Spinal cord (tissue), 10 donors: ENCODE measurements around the gene ZNF595. TPM values are rescaled to one million over a fixed set of nuclear protein-coding genes. Genes with fewer than 3 reads are reported as not detected.
"Not testable (repeated sequence)": the region's sequence is repeated elsewhere in the genome, so short reads cannot be mapped to it uniquely, and the experiment has no call there.

ENCODE experiments used
- DNase-seq, 6 donors: peaks; one replicate each; pipeline versions ENCODE4 v3.0.0 to v3.0.0-alpha.2; 2013 to 2015; ENCODE audit warnings: low spot score in 6 of 6, low read depth in 4 of 6
- H3K27ac ChIP-seq: one replicate; pipeline ENCODE4 v1.5.1; 2013; ENCODE audit warnings: low read depth, low read length, control low read depth
- H3K27me3 ChIP-seq: one replicate; pipeline ENCODE4 v1.6.1; 2013; ENCODE audit warnings: low read length; ENCODE audit not compliant: control insufficient read depth, insufficient read depth
- H3K36me3 ChIP-seq: one replicate; pipeline ENCODE4 v1.6.1; 2013; ENCODE audit warnings: low read length; ENCODE audit not compliant: control insufficient read depth, insufficient read depth
- H3K4me1 ChIP-seq: one replicate; pipeline ENCODE4 v1.6.1; 2013; ENCODE audit warnings: low read length; ENCODE audit not compliant: control insufficient read depth, insufficient read depth
- H3K4me3 ChIP-seq: one replicate; pipeline ENCODE4 v1.5.1; 2013; ENCODE audit warnings: low read depth, low read length, control low read depth
- H3K9me3 ChIP-seq: one replicate; pipeline ENCODE4 v1.6.1; 2013; ENCODE audit warnings: low read length; ENCODE audit not compliant: control insufficient read depth, insufficient read depth
- WGBS: methylation state at CpG from one replicate; pipeline ENCODE4 v1.1.5; 2013; ENCODE audit warnings: missing lambda C conversion rate; ENCODE audit not compliant: insufficient coverage; 5-methylcytosine and 5-hydroxymethylcytosine counted together
- polyA plus RNA-seq, 2 donors: library from polyadenylated mRNA; unstranded; fragments of 120-200 nt; gene quantifications; one replicate each; pipeline ENCODE4 v1.2.1, GENCODE V29; 2013; ENCODE audit not compliant: insufficient read length in 2 of 2
- total RNA-seq, 2 donors: library from RNA; depleted of rRNA in 1 of 2; stranded (reverse); fragments of 120-200 nt in 1 of 2; fragments of >200 nt in 1 of 2; gene quantifications; one replicate each; pipeline versions ENCODE4 v1.2.3 to v1.2.4, GENCODE V29; 2013 to 2014
- donor health status: healthy.

ZNF595 gene
- total and polyA plus RNA-seq, 4 donors = 11.8 to 36.8 (median 20.8) TPM

GRCh38 chr4:71830-72229, 18.7 kb downstream of the ZNF595 start:
- no peak for DNase-seq
- no peaks in the 10 kb centered on the region for H3K4me1 ChIP-seq
- H3K4me3 ChIP-seq = no peak overlapping the region
- H3K36me3 ChIP-seq = no peaks in the 10 kb centered on the region
- no CpG with 5 or more reads among the region's 1 CpG for WGBS
- peaks cover 28% of the 10 kb centered on the region for H3K9me3 ChIP-seq
- H3K27ac ChIP-seq = no peak overlapping the region
- H3K27me3 ChIP-seq = no peaks in the 10 kb centered on the region

GRCh38 chr4:85951-86350, 32.8 kb downstream of the ZNF595 start:
- no peaks in the 10 kb centered on the region for H3K36me3 ChIP-seq
- H3K9me3 ChIP-seq = peaks cover 51% of the 10 kb centered on the region

GRCh38 chr4:86559-87324, 33.6 kb downstream of the ZNF595 start:
- peaks cover 51% of the 10 kb centered on the region for H3K9me3 ChIP-seq
- 100% methylated on average over 3 of the region's 7 CpGs for WGBS
- H3K4me1 ChIP-seq, H3K27ac ChIP-seq, H3K4me3 ChIP-seq, DNase-seq, H3K27me3 ChIP-seq, H3K36me3 ChIP-seq: not testable (repeated sequence)

More at GRCh38 chr4:85951-86350, 32.8 kb downstream of the ZNF595 start:
- WGBS = no CpG with 5 or more reads among the region's 3 CpGs
- H3K4me1 ChIP-seq = no peaks in the 10 kb centered on the region
- no peaks in the 10 kb centered on the region for H3K27me3 ChIP-seq
- no peak overlapping the region for H3K4me3 ChIP-seq
- DNase-seq = no peak
- H3K27ac ChIP-seq = no peak overlapping the region

GRCh38 chr4:98386-98785, 45.3 kb downstream of the ZNF595 start:
- DNase-seq = no peak
- Histone ChIP-seq H3K9me3 (peaks cover 10% of the 10 kb centered on the region), H3K27ac (no peak overlapping the region), H3K27me3 (no peaks in the 10 kb centered on the region), H3K4me3 (no peak overlapping the region), H3K36me3 (no peaks in the 10 kb centered on the region), H3K4me1 (no peaks in the 10 kb centered on the region)
- no CpG with 5 or more reads among the region's 1 CpG for WGBS

GRCh38 chr4:99863-100262, 46.7 kb downstream of the ZNF595 start:
- DNase-seq = no peak
- no peaks in the 10 kb centered on the region for H3K36me3 ChIP-seq
- no peak overlapping the region for H3K4me3 ChIP-seq
- H3K27ac ChIP-seq = no peak overlapping the region
- H3K9me3 ChIP-seq = peaks cover 8% of the 10 kb centered on the region
- H3K27me3 ChIP-seq = no peaks in the 10 kb centered on the region
- H3K4me1 ChIP-seq = no peaks in the 10 kb centered on the region
- WGBS = no CpG with 5 or more reads among the region's 5 CpGs

GRCh38 chr4:107083-107443, 53.9 kb downstream of the ZNF595 start:
- 7% methylated on average over 33 of the region's 33 CpGs for WGBS
- no peaks in the 10 kb centered on the region for H3K36me3 ChIP-seq
- H3K27me3 ChIP-seq = peaks cover 33% of the 10 kb centered on the region
- no peaks in the 10 kb centered on the region for H3K9me3 ChIP-seq
- H3K4me3 ChIP-seq = no peak overlapping the region
- DNase-seq = peak in 1 of 6 donors; percentile 16
- H3K4me1 ChIP-seq = no peaks in the 10 kb centered on the region
- H3K27ac ChIP-seq = no peak overlapping the region

GRCh38 chr4:107444-108429, 54.6 kb downstream of the ZNF595 start:
- H3K27me3 ChIP-seq = peaks cover 33% of the 10 kb centered on the region
- WGBS = 3% methylated on average over 86 of the region's 91 CpGs
- H3K9me3 ChIP-seq = no peaks in the 10 kb centered on the region
- no peaks in the 10 kb centered on the region for H3K36me3 ChIP-seq
- H3K4me3 ChIP-seq = no peak overlapping the region
- DNase-seq = peak in 1 of 6 donors; percentile 19
- no peak overlapping the region for H3K27ac ChIP-seq
- H3K4me1 ChIP-seq = no peaks in the 10 kb centered on the region

- Histone ChIP-seq H3K27me3 (peaks cover 16% of the 10 kb centered on the region), H3K4me3 (no peak overlapping the region), H3K9me3 (no peaks in the 10 kb centered on the region), H3K4me1 (no peaks in the 10 kb centered on the region), H3K36me3 (no peaks in the 10 kb centered on the region), H3K27ac (no peak overlapping the region)
- 70% methylated on average over 1 of the region's 1 CpG for WGBS
- no peak for DNase-seq
Measured at GRCh38 chr4:112771-113170, 59.6 kb downstream of the ZNF595 start.

GRCh38 chr4:113732-114131, 60.6 kb downstream of the ZNF595 start:
- H3K36me3 ChIP-seq = no peaks in the 10 kb centered on the region
- WGBS = 100% methylated on average over 1 of the region's 2 CpGs
- DNase-seq = no peak
- H3K27me3 ChIP-seq = peaks cover 6% of the 10 kb centered on the region
- H3K27ac ChIP-seq = no peak overlapping the region
- no peaks in the 10 kb centered on the region for H3K9me3 ChIP-seq
- H3K4me1 ChIP-seq = no peaks in the 10 kb centered on the region
- H3K4me3 ChIP-seq = no peak overlapping the region
